Ramos (cell line): ENCODE data around the gene CCL11.

Experiments
- in situ Hi-C: fragments of 300-500 bp; cut with MboI; formaldehyde crosslinking; loops from one replicate; pipeline ENCODE4 v1.14.3; 2022; ENCODE audit warnings: low sequenced_read_pairs; ENCODE audit not compliant: unreplicated experiment

The CCL11 gene

DNA sequence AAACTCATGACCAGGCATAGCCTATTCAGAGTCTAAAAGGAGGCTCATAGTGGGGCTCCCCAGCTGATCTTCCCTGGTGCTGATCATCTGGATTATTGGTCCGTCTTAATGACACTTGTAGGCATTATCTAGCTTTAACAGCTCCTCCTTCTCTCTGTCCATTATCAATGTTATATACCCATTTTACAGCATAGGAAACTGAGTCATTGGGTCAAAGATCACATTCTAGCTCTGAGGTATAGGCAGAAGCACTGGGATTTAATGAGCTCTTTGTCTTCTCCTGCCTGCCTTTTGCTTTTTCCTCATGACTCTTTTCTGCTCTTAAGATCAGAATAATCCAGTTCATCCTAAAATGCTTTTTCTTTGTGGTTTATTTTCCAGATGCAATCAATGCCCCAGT, 29.7 kb upstream of the CCL11 start:
- in situ Hi-C loops, result no loop called here

DNA sequence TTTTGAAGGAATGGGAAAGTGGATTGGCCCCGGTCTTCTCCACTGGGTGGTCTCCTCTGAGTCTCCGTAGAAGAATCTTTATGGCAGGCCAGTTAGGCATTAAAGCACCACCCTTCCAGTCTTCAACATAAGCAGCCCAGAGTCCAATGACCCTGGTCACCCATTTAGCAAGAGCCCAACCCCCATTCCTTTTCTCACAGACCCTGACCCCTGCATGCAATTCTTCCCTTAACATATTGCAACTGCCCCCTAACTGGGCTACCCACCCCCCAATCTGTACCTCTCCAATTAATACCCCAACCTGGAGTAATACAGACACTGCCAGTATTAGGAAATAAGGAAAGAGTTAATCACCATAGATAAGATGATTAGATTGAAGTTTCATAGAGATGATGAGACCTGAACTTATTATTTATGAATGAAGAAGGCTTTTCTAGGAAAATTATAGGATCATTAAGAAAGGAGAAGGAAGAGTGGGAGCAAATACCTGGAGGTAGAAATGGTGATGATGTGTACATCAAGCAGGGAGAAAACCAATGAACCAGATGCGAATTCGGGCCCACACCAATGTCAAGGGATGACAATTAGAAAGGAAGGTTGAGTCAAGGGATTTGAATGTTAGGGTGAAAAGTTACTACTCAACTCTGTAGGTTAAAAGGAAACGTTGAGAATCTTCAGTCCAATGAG, 28.1 kb upstream of the CCL11 start:
- in situ Hi-C loops, result no loop called here

DNA sequence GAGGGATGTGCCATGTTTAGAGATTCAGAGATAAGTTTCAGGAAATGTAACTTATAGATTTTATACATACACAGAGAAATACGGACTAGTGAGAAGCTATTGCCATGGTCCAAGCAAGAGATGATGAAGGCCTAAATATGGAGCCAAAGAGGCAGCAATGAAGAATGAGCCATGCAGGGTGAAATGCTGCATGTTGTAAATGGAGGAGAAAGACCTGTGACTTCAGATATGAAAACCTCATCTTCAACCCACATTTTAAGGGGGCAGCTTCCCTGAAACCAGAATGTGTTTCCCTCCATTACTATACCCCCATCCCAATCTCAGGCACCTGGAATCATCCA, 27.6 kb upstream of the CCL11 start:
- in situ Hi-C loops, result no loop called here

DNA sequence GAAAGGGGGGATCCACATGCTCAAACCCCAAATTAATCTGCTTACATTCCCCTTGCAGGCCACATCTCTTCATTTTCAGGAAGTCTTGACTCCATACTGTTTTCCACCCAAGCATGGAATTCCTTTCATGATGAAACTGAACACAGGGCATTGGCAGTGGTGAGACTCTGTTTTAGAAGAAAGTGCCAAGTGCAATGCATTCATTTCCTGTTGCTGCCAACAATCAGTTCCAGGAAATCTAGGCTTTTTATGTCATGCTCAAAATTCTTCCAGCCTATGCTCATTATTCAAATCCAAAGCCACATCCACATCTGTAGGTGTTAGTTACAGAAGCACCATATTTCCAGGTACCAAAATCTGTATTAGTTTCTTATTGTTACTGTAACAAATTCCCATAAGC, 26.4 kb upstream of the CCL11 start:
- in situ Hi-C loops, result no loop called here

DNA sequence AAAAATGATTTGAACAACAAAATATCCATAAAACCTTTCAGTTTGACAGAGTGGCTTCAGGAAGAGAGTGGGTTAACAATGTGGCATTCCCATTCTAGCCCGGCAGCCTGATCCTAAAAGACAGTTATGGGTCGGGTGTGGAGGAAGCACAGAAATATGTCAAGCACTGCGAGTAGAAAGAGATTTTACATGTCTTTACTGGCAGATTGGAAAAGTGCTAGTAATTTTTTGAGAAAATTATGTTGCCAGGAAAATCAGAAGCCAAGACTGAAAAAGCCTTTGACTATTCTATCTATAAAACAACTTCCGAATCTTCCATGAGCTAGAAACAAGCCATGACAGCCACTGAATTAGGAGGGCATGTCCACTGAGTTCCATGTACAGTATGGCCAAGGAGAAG, 24.7 kb upstream of the CCL11 start:
- in situ Hi-C loops, result no loop called here

DNA sequence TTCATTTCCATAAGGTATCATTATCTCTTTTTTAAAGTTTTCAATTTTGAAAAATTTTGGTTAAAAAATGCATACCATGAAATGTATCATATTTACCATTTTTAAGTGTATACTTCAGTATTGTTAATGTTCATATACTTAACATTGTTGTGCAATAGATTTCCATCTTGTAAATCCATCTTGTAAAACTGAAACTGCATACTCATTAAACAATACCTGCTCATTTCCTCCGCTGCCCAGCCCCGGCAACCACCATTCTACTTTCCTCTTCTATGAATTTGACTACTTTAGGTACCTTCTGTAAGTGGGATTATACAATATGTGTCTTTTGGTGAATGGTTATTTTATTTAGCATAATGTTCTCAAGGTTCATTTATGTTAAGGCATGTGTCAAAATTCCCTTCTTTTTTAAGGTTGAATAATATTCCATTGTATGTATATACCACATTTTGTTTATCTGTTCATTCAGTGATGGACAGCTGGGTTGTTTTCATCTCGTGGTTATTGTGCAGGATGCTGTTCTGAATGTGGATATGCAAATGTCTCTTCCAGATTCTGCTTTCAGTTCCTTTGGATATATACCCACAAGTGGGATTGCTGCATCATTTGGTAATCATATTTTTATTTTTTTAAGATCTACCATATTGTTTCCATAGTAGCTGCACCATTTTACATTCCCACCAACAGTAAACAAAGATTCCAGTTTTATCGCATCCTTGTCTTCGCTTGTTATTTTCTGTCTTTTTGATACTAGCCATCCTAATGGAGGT, 23.8 kb upstream of the CCL11 start:
- in situ Hi-C loops, result no loop called here

DNA sequence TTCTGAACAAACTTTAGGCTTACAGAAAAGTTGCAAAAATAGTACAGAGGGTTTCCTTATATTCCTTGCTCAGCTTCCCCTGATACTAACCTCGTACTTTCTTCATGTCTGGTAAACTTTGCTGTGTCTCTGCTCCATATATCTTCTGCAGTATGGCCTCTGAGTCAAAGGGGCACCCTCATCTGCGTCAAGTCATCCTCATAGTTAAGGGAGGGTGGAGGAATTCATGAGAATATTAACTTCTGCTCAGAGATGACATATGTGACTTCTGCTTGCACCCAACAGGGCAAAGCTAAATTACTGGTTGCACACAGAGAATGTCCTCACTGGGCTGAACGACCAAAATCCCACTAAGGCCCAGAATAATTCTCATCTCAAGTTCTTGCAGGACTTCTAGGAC, 19.8 kb upstream of the CCL11 start:
- in situ Hi-C loops, result no loop called here

DNA sequence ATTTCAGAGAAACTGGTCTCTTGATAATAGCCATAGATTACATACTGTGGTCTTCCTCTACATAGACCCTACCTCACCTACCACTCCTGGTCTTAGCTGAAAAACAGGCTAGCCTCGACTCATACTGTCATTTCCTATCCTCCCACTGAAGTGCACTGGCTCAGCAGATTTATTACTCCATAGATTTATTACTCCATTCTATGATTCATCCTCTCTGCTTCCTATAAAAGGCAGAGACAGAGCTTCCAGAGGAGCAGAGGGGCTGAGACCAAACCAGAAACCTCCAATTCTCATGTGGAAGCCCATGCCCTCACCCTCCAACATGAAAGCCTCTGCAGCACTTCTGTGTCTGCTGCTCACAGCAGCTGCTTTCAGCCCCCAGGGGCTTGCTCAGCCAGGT, 15.6 kb upstream of the CCL11 start, which contains the start of gene CCL7:
Gene CCL7 (plus strand): TSS at position 253 of the 400 bp plus-strand sequence. CDS start 70 bp downstream, at position 323.
- in situ Hi-C loops, result no loop called here

DNA sequence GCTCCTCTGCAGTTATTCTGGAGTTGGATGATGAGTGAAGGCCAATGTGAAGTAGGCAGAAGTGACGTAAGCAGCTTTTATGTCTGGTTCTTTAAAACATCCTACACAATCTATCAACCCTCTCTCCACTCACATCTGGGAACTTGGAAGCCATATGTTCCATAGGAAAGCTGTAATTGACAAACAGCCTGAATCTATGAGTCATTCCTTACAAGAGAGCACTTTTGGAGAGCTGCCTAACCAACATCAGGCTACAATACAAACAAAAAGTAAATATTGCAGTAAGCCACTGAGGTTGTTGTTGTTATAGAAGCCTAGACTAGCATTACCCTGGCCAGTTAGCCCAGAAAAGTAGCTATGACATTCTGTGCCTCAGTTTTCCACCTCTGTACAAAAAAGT, 9.7 kb upstream of the CCL11 start:
- in situ Hi-C loops, result no loop called here

DNA sequence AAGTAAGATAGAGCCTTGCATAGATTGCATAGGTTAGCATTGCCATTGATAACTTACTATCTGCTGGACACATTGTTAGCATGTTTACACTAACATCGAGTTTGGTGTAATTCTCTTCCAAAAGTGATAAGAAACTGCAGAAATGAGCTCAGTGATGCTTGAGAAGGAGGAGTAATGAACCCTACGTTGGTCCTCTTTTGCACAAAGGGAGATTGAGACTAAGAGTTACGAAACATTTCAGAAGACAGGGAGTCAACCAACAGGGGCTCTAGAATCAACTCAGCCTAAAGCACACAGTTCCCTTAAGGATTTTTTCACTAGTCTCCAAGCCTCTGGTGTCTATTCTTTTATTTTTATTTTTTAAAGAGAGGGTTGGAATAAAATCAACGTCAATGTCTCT, 8.7 kb upstream of the CCL11 start:
- in situ Hi-C loops, result no loop called here

DNA sequence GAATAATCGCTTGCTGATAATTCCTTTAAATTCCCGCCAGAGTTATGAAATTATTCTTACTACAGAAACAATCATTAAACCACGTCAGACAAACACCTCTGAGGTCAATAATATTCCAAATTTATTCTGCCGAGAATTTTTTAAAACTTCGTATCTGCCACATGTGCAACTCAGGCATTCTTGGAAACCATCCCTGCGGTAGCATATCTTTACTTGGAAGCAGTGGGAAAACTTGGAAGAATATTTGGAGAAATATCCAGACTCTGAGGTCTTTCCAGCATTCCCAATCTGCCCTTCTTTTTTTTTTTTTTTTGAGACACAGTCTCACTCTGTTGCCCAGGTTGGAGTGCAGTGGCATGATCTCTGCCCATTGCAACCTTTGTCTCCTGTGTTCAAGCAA, 2.0 kb upstream of the CCL11 start:
- in situ Hi-C loops, result no loop called here

DNA sequence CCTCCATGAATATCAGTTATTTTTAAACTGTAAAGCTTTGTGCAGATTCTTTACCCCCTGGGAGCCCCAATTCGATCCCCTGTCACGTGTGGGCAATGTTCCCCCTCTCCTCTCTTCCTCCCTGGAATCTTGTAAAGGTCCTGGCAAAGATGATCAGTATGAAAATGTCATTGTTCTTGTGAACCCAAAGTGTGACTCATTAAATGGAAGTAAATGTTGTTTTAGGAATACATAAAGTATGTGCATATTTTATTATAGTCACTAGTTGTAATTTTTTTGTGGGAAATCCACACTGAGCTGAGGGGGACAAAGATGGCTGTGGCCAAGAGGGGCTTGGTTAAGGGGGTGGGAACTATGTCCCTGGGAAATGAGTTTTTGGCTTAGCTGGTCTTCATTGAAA, 2.3 kb downstream of the CCL11 start:
- in situ Hi-C loops, result no loop called here

DNA sequence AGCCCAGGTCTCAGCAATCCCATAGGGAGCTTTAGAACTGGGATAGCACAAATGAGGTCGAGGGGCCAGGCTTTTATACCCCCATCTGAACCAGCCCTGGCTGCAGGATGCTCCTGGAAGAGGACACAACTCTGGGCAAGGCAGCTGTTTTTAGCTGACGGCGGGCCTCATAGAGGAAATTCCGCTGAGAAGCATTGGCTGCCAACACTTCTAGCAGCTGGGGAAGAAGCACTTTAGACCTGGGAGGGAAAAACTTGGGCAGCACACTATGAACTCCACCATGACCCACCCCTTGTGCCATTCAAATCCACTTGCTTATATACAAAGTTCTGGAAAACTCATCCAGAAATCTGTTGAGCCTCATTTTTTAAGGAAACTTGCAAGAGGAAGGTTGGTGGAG, 5.0 kb downstream of the CCL11 start:
- in situ Hi-C loops, result no loop called here

DNA sequence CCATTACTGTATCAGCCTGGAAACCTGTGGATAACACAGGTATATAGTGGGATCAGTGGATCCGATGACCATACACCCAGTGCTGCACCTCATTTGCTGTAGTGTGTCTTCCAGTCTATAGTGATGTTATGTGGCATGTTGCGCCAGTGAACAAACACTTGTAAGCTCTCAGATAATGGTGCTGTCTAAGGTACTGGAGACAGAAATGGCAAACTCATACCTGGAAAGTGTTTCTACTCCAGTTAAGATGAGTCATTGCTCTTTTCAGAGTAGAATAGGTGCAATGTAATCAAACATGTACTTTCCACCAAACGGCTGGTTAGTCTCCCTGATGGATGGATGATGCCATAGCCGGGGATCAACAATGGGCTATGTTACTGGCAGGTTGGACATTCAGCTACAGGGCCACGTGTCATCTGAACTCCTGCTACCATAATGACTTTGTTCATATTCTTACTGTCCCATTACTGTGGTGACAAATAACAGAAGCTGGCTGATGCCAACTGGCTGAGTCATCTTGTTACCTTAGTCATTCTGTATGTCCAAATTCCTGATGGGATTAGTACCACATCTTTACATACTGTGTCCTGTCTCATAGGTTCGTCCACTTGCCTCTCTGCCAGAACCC, 6.3 kb downstream of the CCL11 start:
- in situ Hi-C loops, result no loop called here

DNA sequence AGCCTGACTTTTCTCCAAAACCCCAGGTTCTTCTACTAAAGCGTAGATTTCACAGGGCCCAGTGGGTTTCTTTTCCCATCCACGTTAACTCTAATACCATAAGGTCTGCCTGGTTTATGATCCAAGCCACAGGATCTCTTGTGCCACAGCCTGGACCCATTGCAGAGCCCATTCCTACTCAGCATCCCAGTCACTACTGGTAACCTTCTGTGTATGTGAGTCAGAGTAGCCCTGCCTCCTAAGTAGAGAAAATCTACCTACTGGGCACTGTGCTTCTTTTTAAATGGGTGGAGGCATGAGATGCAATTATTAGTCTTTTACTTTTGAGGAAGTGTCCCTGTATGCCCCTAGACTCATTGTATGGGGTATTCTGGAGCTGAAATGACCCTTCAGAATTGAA, 13.5 kb downstream of the CCL11 start:
- in situ Hi-C loops, result no loop called here

DNA sequence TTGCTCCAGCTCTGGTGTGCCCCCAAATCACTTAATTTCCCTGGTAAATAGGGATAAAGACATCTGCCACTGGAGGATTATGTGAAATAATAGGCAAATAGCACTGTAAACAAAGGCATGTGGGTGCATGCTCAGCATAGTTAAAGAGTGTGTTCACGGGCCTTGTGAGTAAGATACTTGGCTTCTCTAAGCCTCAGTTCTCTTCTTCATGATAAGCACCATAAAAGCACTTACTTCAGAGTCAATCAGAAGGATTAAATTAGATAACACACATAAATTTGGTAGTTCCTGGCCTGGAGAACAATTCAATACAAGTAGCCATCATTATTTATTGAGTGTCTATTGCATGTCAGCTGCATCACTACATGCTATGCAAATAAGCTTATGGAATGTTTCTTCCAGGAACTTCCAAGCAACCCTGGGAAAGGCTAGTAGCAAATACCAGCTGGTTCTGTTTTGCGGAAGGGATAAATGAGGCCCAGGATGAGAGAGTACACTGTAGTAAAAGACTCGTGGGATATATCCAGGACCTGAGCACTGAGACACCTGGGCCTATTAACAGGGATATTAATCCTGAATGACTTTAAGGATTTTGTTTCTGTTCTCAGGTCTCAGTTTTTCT, 14.5 kb downstream of the CCL11 start:
- in situ Hi-C loops, result no loop called here

DNA sequence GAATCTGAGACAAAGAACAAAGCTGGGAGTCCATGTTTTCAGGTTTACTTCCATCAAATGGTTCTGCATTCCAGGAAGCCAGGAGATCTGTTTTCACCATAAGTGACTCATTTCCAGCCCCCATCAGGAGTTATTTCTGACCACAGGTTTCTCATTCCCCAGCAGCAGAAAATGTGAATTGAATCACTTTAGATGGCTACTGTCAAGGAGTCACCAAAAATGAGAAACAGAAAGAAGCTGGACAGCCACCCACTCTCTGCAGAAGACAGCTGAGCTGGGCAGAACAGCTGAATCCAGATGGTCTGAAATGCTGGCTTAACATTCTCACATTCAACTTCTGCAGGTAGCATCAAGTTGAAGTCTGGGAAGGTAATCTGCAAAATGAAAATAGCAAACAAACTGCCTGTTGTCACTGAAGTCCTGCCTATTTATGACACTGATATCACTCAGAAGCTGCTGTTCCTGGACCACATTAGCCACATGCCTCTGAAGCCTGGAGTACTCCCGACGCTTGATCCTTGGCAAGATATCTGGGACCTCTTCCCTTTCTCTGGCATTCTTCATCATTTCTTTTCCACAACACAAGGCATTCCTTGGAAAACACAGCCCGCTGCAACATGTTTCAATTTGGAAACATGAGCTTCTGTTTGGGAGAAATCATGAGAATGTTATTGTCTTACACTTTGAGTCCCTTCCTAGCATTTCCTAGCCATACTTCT, 15.3 kb downstream of the CCL11 start:
- in situ Hi-C loops, result no loop called here

DNA sequence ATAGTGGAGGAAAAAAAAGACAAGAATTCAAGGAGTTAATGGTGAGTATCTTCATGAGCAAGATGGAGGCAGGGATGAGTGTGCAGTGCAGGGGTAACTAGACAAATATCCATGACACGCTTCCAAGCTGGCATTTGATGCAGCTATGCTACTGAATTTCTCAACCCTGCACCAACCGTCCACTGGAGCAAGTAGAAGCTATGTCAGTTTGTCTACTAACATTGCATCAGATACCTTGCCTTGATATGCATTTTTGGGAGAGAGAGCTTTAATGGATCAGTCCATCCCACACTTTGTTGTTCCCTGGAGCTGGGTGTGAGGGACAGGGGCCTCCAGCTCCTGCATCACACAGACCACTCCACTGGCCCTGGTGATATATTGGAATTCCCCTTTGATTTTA, 16.4 kb downstream of the CCL11 start:
- in situ Hi-C loops, result no loop called here

DNA sequence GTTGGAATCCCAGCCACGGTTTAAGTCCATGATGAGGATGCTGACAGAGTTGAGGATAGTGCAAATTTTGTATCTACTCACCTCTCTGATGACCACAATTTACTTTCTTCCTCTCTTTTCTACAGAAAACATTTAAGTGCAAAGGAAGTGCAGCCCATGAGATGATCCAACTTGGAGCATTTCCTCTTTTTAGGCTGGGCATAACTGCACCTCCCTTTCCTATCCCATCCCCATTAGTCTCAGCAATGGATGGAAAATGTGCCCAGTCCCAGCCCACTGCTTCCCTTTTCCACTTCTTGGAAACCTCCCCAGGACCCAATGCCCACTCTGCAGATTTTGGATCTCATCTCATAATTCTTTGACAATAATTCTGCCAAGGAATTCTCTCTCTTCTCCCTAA, 17.1 kb downstream of the CCL11 start:
- in situ Hi-C loops, result no loop called here

DNA sequence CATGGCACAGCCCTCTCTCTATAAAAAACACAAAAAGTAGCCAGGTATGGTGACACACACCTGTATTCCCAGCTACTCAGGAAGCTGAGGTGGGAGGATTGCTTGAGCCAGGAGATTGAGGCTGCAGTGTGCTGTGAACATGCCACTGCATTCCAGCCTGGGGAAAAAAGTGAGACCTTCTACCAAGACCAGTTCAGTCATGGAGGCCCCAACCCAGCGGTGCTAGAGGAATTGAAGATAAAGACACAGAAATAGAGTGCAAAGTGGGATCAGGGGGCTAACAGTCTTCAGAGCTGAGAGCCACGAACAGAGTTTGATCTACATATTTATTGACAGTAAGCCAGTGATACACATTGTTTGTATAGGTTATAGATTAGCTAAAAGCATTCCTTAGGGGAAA, 18.1 kb downstream of the CCL11 start:
- in situ Hi-C loops, result no loop called here

DNA sequence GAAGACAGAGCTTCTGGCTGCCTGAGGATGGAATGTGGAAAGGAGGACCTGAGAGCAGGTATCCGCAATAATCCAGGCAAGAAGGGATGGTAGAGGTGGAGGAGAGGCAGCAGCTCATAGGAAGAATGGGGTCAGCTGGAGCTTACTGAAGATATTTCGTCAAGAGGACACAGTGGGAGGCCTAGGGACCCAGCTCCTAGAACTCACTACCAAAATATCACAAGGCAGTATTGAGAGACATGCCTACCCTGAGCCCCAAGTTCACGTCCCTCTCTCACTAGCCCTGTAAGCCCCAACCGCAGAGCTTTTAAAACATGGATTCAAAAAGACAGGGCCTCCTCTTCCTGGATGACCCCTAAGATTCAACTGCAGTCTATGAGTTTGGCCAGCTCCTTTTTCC, 19.5 kb downstream of the CCL11 start:
- in situ Hi-C loops, result no loop called here
